ENCODE data around the gene PLK1. TPM values are rescaled to one million over a fixed set of nuclear protein-coding genes. Genes with fewer than 3 reads are reported as not detected.

PLK1 gene
- total and polyA plus RNA-seq, 2 of the 13 experiments (the other 11 are each of a cell fraction or from before 2014, with no cell fraction given) = 71.5 to 76.3 TPM

DNA sequence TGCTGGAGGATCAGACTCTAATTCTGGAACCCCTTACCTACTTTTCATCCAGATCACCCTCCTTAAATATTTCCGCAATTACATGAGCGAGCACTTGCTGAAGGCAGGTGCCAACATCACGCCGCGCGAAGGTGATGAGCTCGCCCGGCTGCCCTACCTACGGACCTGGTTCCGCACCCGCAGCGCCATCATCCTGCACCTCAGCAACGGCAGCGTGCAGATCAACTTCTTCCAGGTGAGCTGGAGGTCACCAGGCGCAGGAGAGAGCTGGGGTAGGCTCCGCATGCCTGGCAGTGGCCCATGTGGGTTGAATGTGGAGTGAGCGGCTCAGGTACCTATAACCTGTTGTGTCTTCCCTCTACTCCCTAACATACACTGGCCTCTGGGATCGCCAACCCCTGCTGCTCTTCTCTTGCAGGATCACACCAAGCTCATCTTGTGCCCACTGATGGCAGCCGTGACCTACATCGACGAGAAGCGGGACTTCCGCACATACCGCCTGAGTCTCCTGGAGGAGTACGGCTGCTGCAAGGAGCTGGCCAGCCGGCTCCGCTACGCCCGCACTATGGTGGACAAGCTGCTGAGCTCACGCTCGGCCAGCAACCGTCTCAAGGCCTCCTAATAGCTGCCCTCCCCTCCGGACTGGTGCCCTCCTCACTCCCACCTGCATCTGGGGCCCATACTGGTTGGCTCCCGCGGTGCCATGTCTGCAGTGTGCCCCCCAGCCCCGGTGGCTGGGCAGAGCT is 10.9 kb downstream of the PLK1 start (continued):
- TF ChIP-seq, protein P1, sequence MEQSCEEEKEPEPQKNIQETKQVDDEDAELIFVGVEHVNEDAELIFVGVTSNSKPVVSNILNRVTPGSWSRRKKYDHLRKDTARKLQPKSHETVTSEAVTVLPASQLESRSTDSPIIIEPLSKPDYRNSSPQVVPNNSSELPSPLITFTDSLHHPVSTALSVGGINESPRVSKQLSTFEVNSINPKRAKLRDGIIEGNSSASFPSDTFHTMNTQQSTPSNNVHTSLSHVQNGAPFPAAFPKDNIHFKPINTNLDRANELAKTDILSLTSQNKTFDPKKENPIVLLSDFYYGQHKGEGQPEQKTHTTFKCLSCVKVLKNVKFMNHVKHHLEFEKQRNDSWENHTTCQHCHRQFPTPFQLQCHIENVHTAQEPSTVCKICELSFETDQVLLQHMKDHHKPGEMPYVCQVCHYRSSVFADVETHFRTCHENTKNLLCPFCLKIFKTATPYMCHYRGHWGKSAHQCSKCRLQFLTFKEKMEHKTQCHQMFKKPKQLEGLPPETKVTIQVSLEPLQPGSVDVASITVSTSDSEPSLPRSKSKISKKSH (CRISPR knock-in tag; IDR thresholded peaks at IDR 0.05; ENCODE audit: borderline replicate concordance) = no peak
- no peak for TF ChIP-seq HOXA9 (CRISPR knock-in tag; IDR thresholded peaks at IDR 0.05; ENCODE audit: borderline replicate concordance)

DNA sequence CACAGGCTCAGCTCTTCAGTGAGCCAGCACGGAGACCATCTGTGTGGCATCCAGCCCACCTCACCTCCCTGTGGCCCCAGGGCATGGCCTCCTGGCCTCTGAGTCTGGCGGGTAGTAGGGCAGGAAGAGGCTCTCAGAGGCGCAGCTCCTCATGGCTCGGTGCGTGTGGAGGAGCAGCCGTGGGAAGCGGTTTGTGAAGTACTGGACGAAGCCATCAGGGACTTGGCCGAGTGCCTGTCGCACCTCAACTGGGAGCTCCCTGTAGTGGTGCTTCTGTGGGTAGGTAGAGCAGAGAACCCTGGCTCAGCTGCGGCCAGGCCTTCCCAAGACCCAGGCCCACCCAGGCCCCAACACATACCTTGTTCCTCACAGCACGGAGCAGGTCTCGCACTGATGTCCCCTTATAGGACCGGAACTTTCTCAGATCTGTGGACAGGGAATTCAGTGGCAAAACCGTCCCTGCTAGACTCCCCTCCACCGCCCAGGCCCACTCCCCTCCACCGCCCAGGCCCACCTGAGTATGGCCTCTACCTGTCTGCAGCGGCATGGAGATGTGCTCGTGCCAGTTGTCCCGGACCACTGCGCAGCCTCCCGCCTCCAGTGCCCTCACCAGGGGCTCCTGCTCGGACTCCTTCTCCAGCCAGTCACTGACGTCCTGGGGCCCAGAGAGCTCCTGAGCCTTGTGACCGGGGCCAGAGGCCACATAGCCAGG is 12.2 kb downstream of the PLK1 start:
- in situ Hi-C loops (cut with HindIII; ENCODE audit: extremely low pct_ligation_motif_present, low pct_unique_long_range_greater_than_20kb) = no loop called here
- intact Hi-C loops (cut with micrococcal nuclease; ENCODE audit: unreplicated experiment) = no loop called here
- Histone ChIP-seq H3K27ac (ENCODE audit: extremely low read length, insufficient read depth, low read length) (no peak overlapping the region), H4K20me1 (ENCODE audit: insufficient read depth, low read length) (no peaks in the 10 kb centered on the region; the same call in 1 of the 2 replicates), H3K9me3 (ENCODE audit: low read length) (no peaks in the 10 kb centered on the region), H3K4me3 (replicated peaks in 1 of 3; ENCODE audit: insufficient read depth in 1 of 3, low read depth in 2 of 3, low read length in 3 of 3) (no peak overlapping the region), H2AFZ (ENCODE audit: low read length) (no peak overlapping the region), H3K36me3 (replicated peaks in 1 of 2; ENCODE audit: control insufficient read depth in 1 of 2, insufficient read depth in 2 of 2, low read length in 2 of 2) (peaks cover 49 to 62% of the 10 kb centered on the region in 2 experiments), H3K27me3 (ENCODE audit: control insufficient read depth in 1 of 2, insufficient read depth in 2 of 2, low read length in 2 of 2) (no peaks in the 10 kb centered on the region), H3K79me2 (ENCODE audit: insufficient read depth, low read length) (no peaks in the 10 kb centered on the region), H3K9ac (ENCODE audit: insufficient read depth, low read depth, low read length) (no peak overlapping the region), H3K4me1 (ENCODE audit: insufficient read depth, low read length) (peaks cover 21% of the 10 kb centered on the region), H3K4me2 (ENCODE audit: low read depth, low read length) (no peak overlapping the region)
- CTCF ChIA-PET (ENCODE audit: low intra/inter-chr PET ratio, low total read pairs) = no interaction called here
- FAIRE-seq (no peak), ATAC-seq (no peak), DNase-seq (ENCODE audit: low spot score) (no peak)
- BruUV-seq (replicated peaks) = no TSS peak
- WGBS (ENCODE audit: low lambda C conversion rate) = 98% methylated on average over 25 of the region's 25 CpGs
- POLR2A ChIA-PET = no interaction called here
- TF ChIP-seq ZFY (CRISPR knock-in tag; IDR thresholded peaks at IDR 0.05) (0 out of 2 replicates have a peak, but pooled peaks have one; percentile 16), DNMT1 (CRISPR knock-in tag; IDR thresholded peaks at IDR 0.05) (peak; percentile 44; the same call in 1 of the 2 replicates), MIXL1 (CRISPR knock-in tag; IDR thresholded peaks at IDR 0.05) (no peak), POLR2A (IDR thresholded peaks at IDR 0.05; ENCODE audit: insufficient read depth in 1 of 2, low read depth in 2 of 2, low read length in 2 of 2) (peak in 1 of 2 experiments; percentile 30; a peak in 1 of 4 replicates), ZKSCAN1 (IDR thresholded peaks at IDR 0.05; ENCODE audit: low read length) (peak; percentile 77; the same call in 1 of the 2 replicates), AGO2 (optimal IDR thresholded peaks at IDR 0.05; ENCODE audit: low read depth, low read length) (peak; percentile 95), HNRNPUL1 (IDR thresholded peaks at IDR 0.05; ENCODE audit: low read depth, low read length) (no peak), HNRNPH1 (optimal IDR thresholded peaks at IDR 0.05; ENCODE audit: low read depth, low read length) (peak; percentile 17), RBFOX2 (IDR thresholded peaks at IDR 0.05; ENCODE audit: low read depth, low read length) (peak; percentile 63), POLR2G (IDR thresholded peaks at IDR 0.05; ENCODE audit: low read depth, low read length) (peak; percentile 17; the same call in 1 of the 2 replicates), TARDBP (CRISPR knock-in tag; IDR thresholded peaks at IDR 0.05) (no peak), ZNF256 (CRISPR knock-in tag; conservative IDR thresholded peaks at IDR 0.05) (no peak), POLR2AphosphoS5 (IDR thresholded peaks at IDR 0.05; ENCODE audit: low read depth, low read length) (peak; percentile 31; the same call in 1 of the 2 replicates)
- TF ChIP-seq, protein P2, sequence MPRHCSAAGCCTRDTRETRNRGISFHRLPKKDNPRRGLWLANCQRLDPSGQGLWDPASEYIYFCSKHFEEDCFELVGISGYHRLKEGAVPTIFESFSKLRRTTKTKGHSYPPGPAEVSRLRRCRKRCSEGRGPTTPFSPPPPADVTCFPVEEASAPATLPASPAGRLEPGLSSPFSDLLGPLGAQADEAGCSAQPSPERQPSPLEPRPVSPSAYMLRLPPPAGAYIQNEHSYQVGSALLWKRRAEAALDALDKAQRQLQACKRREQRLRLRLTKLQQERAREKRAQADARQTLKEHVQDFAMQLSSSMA (CRISPR knock-in tag; IDR thresholded peaks at IDR 0.05) = no peak
- TF ChIP-seq, protein P3, sequence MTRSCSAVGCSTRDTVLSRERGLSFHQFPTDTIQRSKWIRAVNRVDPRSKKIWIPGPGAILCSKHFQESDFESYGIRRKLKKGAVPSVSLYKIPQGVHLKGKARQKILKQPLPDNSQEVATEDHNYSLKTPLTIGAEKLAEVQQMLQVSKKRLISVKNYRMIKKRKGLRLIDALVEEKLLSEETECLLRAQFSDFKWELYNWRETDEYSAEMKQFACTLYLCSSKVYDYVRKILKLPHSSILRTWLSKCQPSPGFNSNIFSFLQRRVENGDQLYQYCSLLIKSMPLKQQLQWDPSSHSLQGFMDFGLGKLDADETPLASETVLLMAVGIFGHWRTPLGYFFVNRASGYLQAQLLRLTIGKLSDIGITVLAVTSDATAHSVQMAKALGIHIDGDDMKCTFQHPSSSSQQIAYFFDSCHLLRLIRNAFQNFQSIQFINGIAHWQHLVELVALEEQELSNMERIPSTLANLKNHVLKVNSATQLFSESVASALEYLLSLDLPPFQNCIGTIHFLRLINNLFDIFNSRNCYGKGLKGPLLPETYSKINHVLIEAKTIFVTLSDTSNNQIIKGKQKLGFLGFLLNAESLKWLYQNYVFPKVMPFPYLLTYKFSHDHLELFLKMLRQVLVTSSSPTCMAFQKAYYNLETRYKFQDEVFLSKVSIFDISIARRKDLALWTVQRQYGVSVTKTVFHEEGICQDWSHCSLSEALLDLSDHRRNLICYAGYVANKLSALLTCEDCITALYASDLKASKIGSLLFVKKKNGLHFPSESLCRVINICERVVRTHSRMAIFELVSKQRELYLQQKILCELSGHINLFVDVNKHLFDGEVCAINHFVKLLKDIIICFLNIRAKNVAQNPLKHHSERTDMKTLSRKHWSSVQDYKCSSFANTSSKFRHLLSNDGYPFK (CRISPR knock-in tag; IDR thresholded peaks at IDR 0.05; ENCODE audit: borderline replicate concordance) = 0 out of 2 replicates have a peak, but pooled peaks have one; percentile 2

Data from HepG2 (cell line).